B cell (primary cell): Measurements from ENCODE around the gene SYNGR3. TPM values are rescaled to one million over a fixed set of nuclear protein-coding genes. Genes with fewer than 3 reads are reported as not detected.

Source experiments
- ATAC-seq: fragments of 200-7000 bp; cut with Tn5 transposase; one replicate; pipeline ENCODE4 v1.10.0; 2021; ENCODE audit warnings: low read depth, mild to moderate bottlenecking, moderate number of reproducible peaks, moderate library complexity
- CTCF ChIA-PET: fragments of 350-600 bp; sonication (Branson Sonifier 250); formaldehyde crosslinking; loops from one replicate; lab custom pipeline; 2021; ENCODE audit warnings: antibody characterized with exemption, inconsistent platforms; lab: Charles Lee
- POLR2A ChIA-PET: fragments of 350-600 bp; sonication (Branson Sonifier 250); formaldehyde crosslinking; loops from one replicate; lab custom pipeline; 2021; ENCODE audit warnings: antibody characterized with exemption; lab: Charles Lee
- DNase-seq: peaks from one replicate; pipeline ENCODE4 v3.0.0; 2013
- H2AFZ ChIP-seq: 2 replicates; pipeline ENCODE4 v1.6.1; 2012; ENCODE audit warnings: mild to moderate bottlenecking, low read depth, low read length; ENCODE audit not compliant: insufficient read depth, poor library complexity, severe bottlenecking
- H3K27ac ChIP-seq, 2 donors: 1 replicate in 1 of 2; 2 replicates in 1 of 2; pipeline ENCODE4 v1.5.1; 2012 to 2013; ENCODE audit warnings: low read length in 2 of 2, mild to moderate bottlenecking in 2 of 2, moderate library complexity in 1 of 2
- H3K27me3 ChIP-seq, 4 experiments: fragments of 200-600 bp in 1 of 4; sonication (generic) in 1 of 4; replicated peaks in 1 of 4; 1 replicate in 2 of 4; 2 replicates in 2 of 4; pipeline versions ENCODE4 v1.6.1 to v1.7.0; 2013 to 2016; ENCODE audit warnings: low read length in 3 of 4, mild to moderate bottlenecking in 2 of 4, mixed read lengths in 1 of 4, moderate library complexity in 1 of 4; ENCODE audit not compliant: insufficient read depth in 4 of 4, control insufficient read depth in 3 of 4; ENCODE audit errors: control extremely low read depth in 1 of 4
- H3K36me3 ChIP-seq, 2 experiments: replicated peaks in 1 of 2; 1 replicate in 1 of 2; 2 replicates in 1 of 2; pipeline versions ENCODE4 v1.6.1 to v1.7.1; 2013; ENCODE audit warnings: low read length in 1 of 2; ENCODE audit not compliant: insufficient read depth in 2 of 2, control insufficient read depth in 1 of 2; ENCODE audit errors: control extremely low read depth in 1 of 2, extremely low read depth in 1 of 2
- H3K4me1 ChIP-seq, 2 donors: fragments of 200-600 bp in 1 of 2; sonication (generic) in 1 of 2; 1 replicate in 1 of 2; 2 replicates in 1 of 2; pipeline versions ENCODE4 v1.5.1 to v1.6.1; 2013 to 2017; ENCODE audit warnings: low read length in 2 of 2; ENCODE audit not compliant: control insufficient read depth in 2 of 2, insufficient read depth in 2 of 2
- H3K4me2 ChIP-seq: replicated peaks from 2 replicates; pipeline ENCODE3; 2012; ENCODE audit warnings: mild to moderate bottlenecking, low read depth, low read length; ENCODE audit not compliant: poor library complexity, severe bottlenecking
- H3K4me3 ChIP-seq, 5 experiments: fragments of 200-600 bp in 1 of 5; sonication (generic) in 1 of 5; 1 replicate in 3 of 5; 2 replicates in 2 of 5; pipeline versions ENCODE4 v1.5.1 to v1.7.0; 2011 to 2016; ENCODE audit warnings: low read length in 4 of 5, mild to moderate bottlenecking in 4 of 5, low read depth in 2 of 5, control low read depth in 1 of 5, moderate library complexity in 1 of 5; ENCODE audit not compliant: insufficient read depth in 1 of 5; ENCODE audit errors: control extremely low read depth in 1 of 5, extremely low read depth in 1 of 5
- H3K79me2 ChIP-seq: fragments of 200-600 bp; sonication (generic); one replicate; pipeline ENCODE4 v1.6.0; 2016; ENCODE audit warnings: low read length; ENCODE audit not compliant: control insufficient read depth, insufficient read depth
- H3K9ac ChIP-seq: fragments of 200-600 bp; sonication (generic); 2 replicates; pipeline ENCODE4 v1.6.1; 2017; ENCODE audit warnings: mild to moderate bottlenecking, low read length, moderate library complexity
- H3K9me3 ChIP-seq, 3 donors: one replicate each; pipeline versions ENCODE4 v1.6.1 to v1.7.1; 2013; ENCODE audit warnings: low read length in 2 of 3; ENCODE audit not compliant: control insufficient read depth in 2 of 3, insufficient read depth in 1 of 3; ENCODE audit errors: control extremely low read depth in 1 of 3
- H4K20me1 ChIP-seq: 2 replicates; pipeline ENCODE4 v1.6.0; 2012; ENCODE audit warnings: mild to moderate bottlenecking, low read length; ENCODE audit not compliant: insufficient read depth, control insufficient read depth, poor library complexity, severe bottlenecking
- H3K27ac Mint-ChIP-seq: one replicate; pipeline ENCODE4 v1.8.0; 2021; ENCODE audit warnings: mixed read lengths
- H3K27me3 Mint-ChIP-seq: one replicate; pipeline ENCODE4 v1.8.0; 2021; ENCODE audit warnings: mixed read lengths
- H3K4me1 Mint-ChIP-seq: one replicate; pipeline ENCODE4 v1.8.0; 2021; ENCODE audit warnings: mixed read lengths
- H3K4me3 Mint-ChIP-seq: one replicate; pipeline ENCODE4 v1.8.0; 2021; ENCODE audit warnings: mixed read lengths
- H3K9me3 Mint-ChIP-seq: one replicate; pipeline ENCODE4 v1.8.0; 2022; ENCODE audit warnings: mixed read lengths; ENCODE audit not compliant: insufficient read depth
- CTCF ChIP-seq: fragments of 200-600 bp; IDR thresholded peaks from one replicate; pipeline ENCODE4 v1.8.0; 2022; ENCODE audit warnings: antibody characterized with exemption, mild to moderate bottlenecking
- EZH2 ChIP-seq: IDR thresholded peaks from 2 replicates; pipeline ENCODE4 v1.6.1; 2012; ENCODE audit warnings: borderline replicate concordance, low read depth, mild to moderate bottlenecking, moderate library complexity, low read length; ENCODE audit not compliant: insufficient read depth, poor library complexity, severe bottlenecking
- WGBS: methylation state at CpG from one replicate; pipeline ENCODE4 v1.1.5; 2013; ENCODE audit warnings: missing lambda C conversion rate; ENCODE audit not compliant: insufficient coverage; 5-methylcytosine and 5-hydroxymethylcytosine counted together
- intact Hi-C: fragments of 100-400 bp; cut with micrococcal nuclease; formaldehyde crosslinking; loops from one replicate; pipeline ENCODE4 v1.10.0; 2022
- polyA plus RNA-seq: library from polyadenylated mRNA; depleted of rRNA; stranded (reverse); fragments of >200 nt; gene quantifications from 2 replicates; pipeline ENCODE4 v1.2.3, GENCODE V29; 2012
- total RNA-seq, 2 donors: library from RNA; stranded (reverse); fragments of 120-200 nt in 1 of 2; gene quantifications; 1 replicate in 1 of 2; 2 replicates in 1 of 2; pipeline versions ENCODE4 v1.2.3 to v1.2.4, GENCODE V29; 2013 to 2022

The SYNGR3 gene
- total and polyA plus RNA-seq, 2 donors (not counting 1 experiment from before 2014, with no cell fraction given) = 19.5 to 19.8 TPM

GRCh38 chr16:2023092-2024031 lies 33.6 kb downstream of the SYNGR3 start:
- Mint-ChIP-seq H3K9me3 (no peaks in the 10 kb centered on the region), H3K27ac (peak overlapping the region; percentile 85), H3K4me3 (peak overlapping the region; percentile 88), H3K4me1 (peaks cover 19% of the 10 kb centered on the region), H3K27me3 (peaks cover 25% of the 10 kb centered on the region)
- WGBS = 14% methylated on average over 49 of the region's 53 CpGs
- Histone ChIP-seq H3K4me2 (peak overlapping the region; percentile 81), H3K4me3 (peak overlapping the region in 4 of 5 experiments; percentile 34 to 57 (median 42)), H3K36me3 (no peaks in the 10 kb centered on the region), H3K27ac (no peak overlapping the region), H3K27me3 (peaks cover 0 to 65% (median 27%) of the 10 kb centered on the region in 4 experiments), H3K9me3 (no peaks in the 10 kb centered on the region), H4K20me1 (no peaks in the 10 kb centered on the region), H3K9ac (peak overlapping the region; percentile 61), H3K79me2 (no peaks in the 10 kb centered on the region), H3K4me1 (peaks cover 34 to 41% of the 10 kb centered on the region in 2 donors), H2AFZ (peak overlapping the region; percentile 93)
- ChIA-PET POLR2A (interaction anchor here (0.6 to 1.5 kb wide), 4 partner anchors 9 to 858 kb away, joined by 3 to 9 read pairs (median 5); partner anchors contain the start of gene TRAF7), CTCF (interaction anchor here (0.6 to 4.7 kb wide), 19 partner anchors 10 to 478 kb away, joined by 3 to 35 read pairs (median 4); partner anchors contain the start of genes NTHL1, PKD1, RAB26 and TRAF7)
- ATAC-seq (peak; percentile 94), DNase-seq (peak; percentile 94)
- intact Hi-C loops = loop anchor here (1.0 to 10.0 kb wide), 8 partner anchors 14 to 481 kb away; partner anchors contain the start of genes E4F1, ECI1, NTHL1 and RPS2
- TF ChIP-seq CTCF = peak; percentile 90
- no peak for TF ChIP-seq EZH2
